LNCAP (cell line): ENCODE data around the gene USP43.

Source experiments
- CTCF ChIP-seq: fragments of 450-650 bp; IDR thresholded peaks from 2 replicates; pipeline ENCODE4 v1.5.1; 2017; ENCODE audit warnings: mild to moderate bottlenecking

The USP43 gene

GRCh38 chr17:9776911-9777310 lies 131.6 kb downstream of the USP43 start:
- no peak for TF ChIP-seq CTCF
